Keratinocyte (primary cell): Measurements from ENCODE around the gene MED15.

ENCODE experiments used
- CTCF ChIP-seq, 3 experiments: IDR thresholded peaks in 1 of 3; conservative IDR thresholded peaks in 1 of 3; optimal IDR thresholded peaks in 1 of 3; 2 replicates in 2 of 3; 3 replicates in 1 of 3; pipeline versions ENCODE3 to v1.5.1; 2011; ENCODE audit warnings: low read length in 3 of 3, mild to moderate bottlenecking in 3 of 3, moderate library complexity in 2 of 3, control low read depth in 1 of 3, inconsistent platforms in 1 of 3; ENCODE audit not compliant: insufficient read depth in 2 of 3; ENCODE audit errors: extremely low read depth in 1 of 3
- EZH2 ChIP-seq: IDR thresholded peaks from one replicate; pipeline ENCODE4 v1.6.1; 2012; ENCODE audit warnings: inconsistent platforms, mild to moderate bottlenecking, low read length, moderate library complexity

- no peak for TF ChIP-seq CTCF (optimal IDR thresholded peaks at IDR 0.05 in 1 of 3, IDR thresholded peaks at IDR 0.05 in 1 of 3, conservative IDR thresholded peaks at IDR 0.05 in 1 of 3; ENCODE audit: extremely low read depth in 1 of 3, insufficient read depth in 2 of 3, low read length in 3 of 3)
- no peak for TF ChIP-seq EZH2
These were observed 72.8 kb downstream of the MED15 start for GRCh38 chr22:20580179-20580578.
